ENCODE results near the gene HAPSTR1. TPM values are rescaled to one million over a fixed set of nuclear protein-coding genes. Genes with fewer than 3 reads are reported as not detected.

Gene HAPSTR1
- total and polyA plus RNA-seq, 7 donors: 12.6 to 47.6 (median 43.8) TPM

DNA sequence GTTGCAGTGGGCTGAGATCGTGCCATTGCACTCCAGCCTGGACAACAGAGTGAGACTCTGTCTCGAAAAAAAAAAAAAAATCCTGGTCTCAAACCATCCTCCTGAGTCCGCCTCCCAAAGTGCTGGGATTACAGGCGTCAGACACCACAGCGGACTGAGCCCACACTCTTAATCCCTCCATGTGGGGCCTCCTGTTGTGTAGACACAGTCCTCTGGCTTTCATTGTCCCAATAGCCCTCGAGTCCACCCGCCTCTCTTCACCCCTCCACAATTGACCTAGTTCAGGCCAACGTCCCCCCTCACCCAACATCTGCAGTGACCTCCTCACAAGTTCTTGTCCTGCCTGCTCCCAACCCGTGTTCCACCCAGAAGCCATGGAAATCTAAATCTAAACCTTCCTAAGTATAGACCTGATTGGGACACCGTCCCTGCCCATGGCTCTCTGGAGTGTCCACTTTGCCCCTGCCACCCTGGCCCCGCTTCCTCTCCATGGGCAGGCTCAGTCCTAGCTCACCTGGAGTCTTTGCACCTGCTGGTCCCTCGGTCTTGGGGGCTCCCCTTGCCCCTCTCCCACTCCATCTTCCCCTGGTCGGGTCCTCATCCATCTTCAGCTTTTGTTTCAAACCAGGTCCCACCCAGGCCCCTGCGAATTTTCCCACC is 46.7 kb downstream of the HAPSTR1 start:
- Histone ChIP-seq H3K9me3 (no peaks in the 10 kb centered on the region), H3K4me1 (peaks cover 0 to 9% (median 6%) of the 10 kb centered on the region in 4 donors), H3K36me3 (no peaks in the 10 kb centered on the region), H3K27me3 (no peaks in the 10 kb centered on the region), H3K27ac (no peak overlapping the region), H3K4me3 (no peak overlapping the region)
- TF ChIP-seq POLR2AphosphoS5 (IDR thresholded peaks at IDR 0.05) (no peak), EP300 (IDR thresholded peaks at IDR 0.05) (no peak), POLR2A (IDR thresholded peaks at IDR 0.05) (no peak)
- TF ChIP-seq, protein P1, sequence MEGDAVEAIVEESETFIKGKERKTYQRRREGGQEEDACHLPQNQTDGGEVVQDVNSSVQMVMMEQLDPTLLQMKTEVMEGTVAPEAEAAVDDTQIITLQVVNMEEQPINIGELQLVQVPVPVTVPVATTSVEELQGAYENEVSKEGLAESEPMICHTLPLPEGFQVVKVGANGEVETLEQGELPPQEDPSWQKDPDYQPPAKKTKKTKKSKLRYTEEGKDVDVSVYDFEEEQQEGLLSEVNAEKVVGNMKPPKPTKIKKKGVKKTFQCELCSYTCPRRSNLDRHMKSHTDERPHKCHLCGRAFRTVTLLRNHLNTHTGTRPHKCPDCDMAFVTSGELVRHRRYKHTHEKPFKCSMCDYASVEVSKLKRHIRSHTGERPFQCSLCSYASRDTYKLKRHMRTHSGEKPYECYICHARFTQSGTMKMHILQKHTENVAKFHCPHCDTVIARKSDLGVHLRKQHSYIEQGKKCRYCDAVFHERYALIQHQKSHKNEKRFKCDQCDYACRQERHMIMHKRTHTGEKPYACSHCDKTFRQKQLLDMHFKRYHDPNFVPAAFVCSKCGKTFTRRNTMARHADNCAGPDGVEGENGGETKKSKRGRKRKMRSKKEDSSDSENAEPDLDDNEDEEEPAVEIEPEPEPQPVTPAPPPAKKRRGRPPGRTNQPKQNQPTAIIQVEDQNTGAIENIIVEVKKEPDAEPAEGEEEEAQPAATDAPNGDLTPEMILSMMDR (IDR thresholded peaks at IDR 0.05): no peak
- DNase-seq: no peak
- 67 to 82% methylated on average over 14 of the region's 14 CpGs for WGBS, 2 donors
- intact Hi-C loops (cut with DNase I): loop anchor here (5.0 to 10.0 kb wide), 2 partner anchors 1044 to 1367 kb away; partner anchors contain the start of gene GRIN2A

DNA sequence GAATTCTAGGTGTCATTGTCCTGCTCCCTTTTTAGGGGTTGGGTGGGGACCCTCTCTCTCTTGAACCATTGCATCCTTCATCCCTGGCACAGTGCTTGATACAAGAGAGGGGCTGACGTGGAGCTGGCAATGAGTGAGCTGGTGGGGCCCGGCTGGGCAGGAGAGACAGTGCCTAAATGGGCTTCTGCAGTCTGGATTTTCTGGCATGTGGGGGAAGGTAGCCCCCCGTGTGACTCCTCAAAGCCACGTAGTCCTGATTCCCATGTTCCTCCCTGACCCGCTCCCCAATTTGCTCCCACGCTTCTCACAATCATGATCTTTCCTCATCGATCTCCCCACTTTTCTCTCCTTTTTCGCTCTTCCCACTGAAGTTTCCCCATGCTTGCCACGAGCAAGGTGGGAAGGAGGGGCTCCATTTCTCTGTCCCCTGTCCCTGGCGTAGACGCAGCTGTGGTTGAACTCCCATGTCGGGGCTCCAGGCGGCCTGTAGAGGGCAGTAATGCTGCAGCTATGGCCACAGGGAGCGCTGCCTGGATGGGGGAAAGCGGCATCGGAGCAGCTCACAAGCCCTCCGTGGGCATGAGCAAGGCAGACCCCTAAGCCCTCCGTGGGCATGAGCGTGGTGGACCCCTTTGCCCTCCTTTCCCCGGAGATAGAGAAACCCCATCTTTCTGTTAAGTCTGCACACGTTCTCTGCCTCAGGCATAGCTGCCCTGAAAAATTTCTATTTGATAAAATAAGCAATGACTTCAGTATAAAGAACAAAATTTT is 47.5 kb downstream of the HAPSTR1 start:
- Histone ChIP-seq H3K27ac (no peak overlapping the region), H3K9me3 (no peaks in the 10 kb centered on the region), H3K4me3 (no peak overlapping the region), H3K36me3 (no peaks in the 10 kb centered on the region), H3K4me1 (peaks cover 0 to 9% (median 6%) of the 10 kb centered on the region in 4 donors), H3K27me3 (no peaks in the 10 kb centered on the region)
- intact Hi-C loops (cut with DNase I): loop anchor here (5.0 to 10.0 kb wide), 2 partner anchors 1043 to 1366 kb away; partner anchors contain the start of gene GRIN2A
- DNase-seq: peak; percentile 78
- no peak for TF ChIP-seq EP300 (IDR thresholded peaks at IDR 0.05)
- TF ChIP-seq POLR2AphosphoS5 (IDR thresholded peaks at IDR 0.05): no peak
- TF ChIP-seq, protein P1 (IDR thresholded peaks at IDR 0.05): peak; percentile 35 to 83 (median 57)
- no peak for TF ChIP-seq POLR2A (IDR thresholded peaks at IDR 0.05)
- WGBS, 2 donors: 9 to 14% methylated on average over 21 of the region's 21 CpGs

DNA sequence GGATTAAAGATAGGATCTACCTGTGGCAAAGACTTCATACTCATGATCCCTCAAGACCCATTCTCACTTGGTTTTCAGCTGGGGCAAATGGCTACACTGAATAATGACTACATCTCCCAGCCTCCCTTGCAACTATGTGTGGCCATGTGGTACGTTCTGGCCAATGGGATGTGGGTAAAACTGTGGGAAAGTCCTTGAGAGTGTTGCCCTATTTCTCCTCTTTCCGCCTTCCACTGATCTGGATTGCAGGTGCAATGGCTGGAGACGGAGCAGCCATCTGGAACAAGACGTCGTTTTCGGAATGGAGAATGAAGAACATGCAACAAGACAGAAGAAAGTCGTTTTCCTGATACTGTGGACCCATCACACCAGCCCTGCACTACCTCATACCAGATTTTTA is 48.5 kb downstream of the HAPSTR1 start:
- intact Hi-C loops (cut with DNase I): loop anchor here (5.0 to 10.0 kb wide), 2 partner anchors 1042 to 1365 kb away; partner anchors contain the start of gene GRIN2A
- TF ChIP-seq EP300 (IDR thresholded peaks at IDR 0.05) (no peak), POLR2AphosphoS5 (IDR thresholded peaks at IDR 0.05) (no peak), POLR2A (IDR thresholded peaks at IDR 0.05) (no peak)
- TF ChIP-seq, protein P1 (IDR thresholded peaks at IDR 0.05): no peak
- H3K27me3 ChIP-seq: no peaks in the 10 kb centered on the region
- H3K36me3 ChIP-seq: no peaks in the 10 kb centered on the region
- WGBS, 2 donors: 88 to 93% methylated on average over 7 of the region's 7 CpGs
- no peak overlapping the region for H3K27ac ChIP-seq
- H3K4me1 ChIP-seq: peaks cover 0 to 9% (median 6%) of the 10 kb centered on the region in 4 donors
- no peak for DNase-seq
- H3K4me3 ChIP-seq: no peak overlapping the region
- no peaks in the 10 kb centered on the region for H3K9me3 ChIP-seq

Other genes starting within 250 kb of the HAPSTR1 start
- gene CARHSP1, start 222.6 kb upstream of the HAPSTR1 start, total RNA-seq: 10 to 100 TPM; 32.1 to 79.5 (median 52.8) TPM
- 100 to 1,000 TPM; 121 to 154 (median 134) TPM for gene CARHSP1, start 222.6 kb upstream of the HAPSTR1 start, polyA plus RNA-seq
- gene LITAFD, start 209.3 kb upstream of the HAPSTR1 start, total RNA-seq: not detected
- gene LITAFD, start 209.3 kb upstream of the HAPSTR1 start, polyA plus RNA-seq: not detected
- gene USP7, start 127.7 kb upstream of the HAPSTR1 start, total RNA-seq: 10 to 100 TPM; 64.9 to 84.5 (median 80.5) TPM
- 10 to 100 TPM; 28.8 to 46.1 (median 28.9) TPM for gene USP7, start 127.7 kb upstream of the HAPSTR1 start, polyA plus RNA-seq